GM12864 (cell line): ENCODE results near the gene GALNT5.

Experiments
- DNase-seq: peaks from one replicate; pipeline ENCODE4 v3.0.0-alpha.2; 2011; ENCODE audit warnings: low read depth
- H3K4me3 ChIP-seq: 2 replicates; pipeline ENCODE4 v1.5.1; 2011; ENCODE audit warnings: mild to moderate bottlenecking, low read depth, low read length, control low read depth
- TF ChIP-seq, protein P1 (sequence below): IDR thresholded peaks from 2 replicates; pipeline ENCODE4 v1.5.1; 2011; ENCODE audit warnings: low read depth, mild to moderate bottlenecking, moderate library complexity, low read length, control low read depth, inconsistent platforms; ENCODE audit errors: missing control alignments

Gene GALNT5

GRCh38 chr2:157321466-157321865 is 64.0 kb downstream of the GALNT5 start:
- TF ChIP-seq, protein P1, sequence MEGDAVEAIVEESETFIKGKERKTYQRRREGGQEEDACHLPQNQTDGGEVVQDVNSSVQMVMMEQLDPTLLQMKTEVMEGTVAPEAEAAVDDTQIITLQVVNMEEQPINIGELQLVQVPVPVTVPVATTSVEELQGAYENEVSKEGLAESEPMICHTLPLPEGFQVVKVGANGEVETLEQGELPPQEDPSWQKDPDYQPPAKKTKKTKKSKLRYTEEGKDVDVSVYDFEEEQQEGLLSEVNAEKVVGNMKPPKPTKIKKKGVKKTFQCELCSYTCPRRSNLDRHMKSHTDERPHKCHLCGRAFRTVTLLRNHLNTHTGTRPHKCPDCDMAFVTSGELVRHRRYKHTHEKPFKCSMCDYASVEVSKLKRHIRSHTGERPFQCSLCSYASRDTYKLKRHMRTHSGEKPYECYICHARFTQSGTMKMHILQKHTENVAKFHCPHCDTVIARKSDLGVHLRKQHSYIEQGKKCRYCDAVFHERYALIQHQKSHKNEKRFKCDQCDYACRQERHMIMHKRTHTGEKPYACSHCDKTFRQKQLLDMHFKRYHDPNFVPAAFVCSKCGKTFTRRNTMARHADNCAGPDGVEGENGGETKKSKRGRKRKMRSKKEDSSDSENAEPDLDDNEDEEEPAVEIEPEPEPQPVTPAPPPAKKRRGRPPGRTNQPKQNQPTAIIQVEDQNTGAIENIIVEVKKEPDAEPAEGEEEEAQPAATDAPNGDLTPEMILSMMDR: no peak
- no peak for DNase-seq
- no peak overlapping the region for H3K4me3 ChIP-seq

DNA sequence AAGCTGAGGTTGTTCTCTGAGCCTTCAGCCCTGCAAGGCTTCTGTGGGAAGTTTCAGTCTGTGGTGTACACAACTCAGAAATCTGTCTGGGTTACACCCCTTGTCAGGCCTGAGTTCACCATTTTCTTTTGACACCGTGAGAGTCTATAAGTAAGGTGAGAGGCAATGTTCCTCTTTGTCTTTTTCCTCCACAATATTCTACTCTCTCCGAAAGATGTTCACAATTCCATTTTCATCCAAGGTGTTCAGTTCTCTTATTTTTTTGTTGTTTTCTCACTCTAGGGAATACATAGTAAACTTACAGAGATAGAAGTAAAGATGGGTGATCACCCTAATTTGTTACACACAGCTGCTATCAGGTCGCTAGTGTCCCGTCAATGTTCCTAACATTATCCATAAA is 64.9 kb downstream of the GALNT5 start:
- TF ChIP-seq, protein P1: no peak
- no peak for DNase-seq
- H3K4me3 ChIP-seq: no peak overlapping the region

DNA sequence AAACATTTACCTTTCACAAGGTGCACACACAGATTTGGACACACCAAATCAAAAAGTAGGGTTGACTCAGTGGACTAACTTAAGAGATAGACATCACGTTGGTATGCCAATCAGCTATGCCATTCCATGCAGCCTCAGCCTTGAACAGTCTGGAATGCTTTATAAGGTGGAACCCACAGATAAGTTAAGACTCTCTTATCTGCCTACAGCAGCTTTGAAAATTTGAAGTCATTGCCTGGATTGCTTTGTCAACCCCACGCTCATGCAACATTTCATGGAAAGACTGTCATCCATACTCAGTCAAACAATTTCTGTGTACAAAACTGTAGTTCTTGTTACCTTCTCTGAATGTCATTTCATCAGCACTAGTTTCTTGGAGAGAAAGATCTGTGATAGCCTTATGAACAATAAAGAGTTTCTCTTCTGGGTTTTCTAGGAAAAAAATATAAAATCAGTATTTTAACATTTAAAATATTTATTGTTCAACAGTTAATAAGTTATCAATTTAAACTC is 66.9 kb downstream of the GALNT5 start:
- no peak for DNase-seq
- TF ChIP-seq, protein P1: no peak
- no peak overlapping the region for H3K4me3 ChIP-seq

- no peak for DNase-seq
- no peak within 1 kb of the TSS for H3K4me3 ChIP-seq
- TF ChIP-seq, protein P1: no peak
These were observed 68.3 kb downstream of the GALNT5 start, which contains the start of gene ERMN for GRCh38 chr2:157325786-157326185. Gene ERMN, minus strand, starts transcription at chr2:157325824. Its CDS starts 182 bp downstream, at chr2:157325642.

GRCh38 chr2:157326698-157327097 is 69.2 kb downstream of the GALNT5 start:
- H3K4me3 ChIP-seq: no peak overlapping the region
- TF ChIP-seq, protein P1: no peak
- DNase-seq: no peak

DNA sequence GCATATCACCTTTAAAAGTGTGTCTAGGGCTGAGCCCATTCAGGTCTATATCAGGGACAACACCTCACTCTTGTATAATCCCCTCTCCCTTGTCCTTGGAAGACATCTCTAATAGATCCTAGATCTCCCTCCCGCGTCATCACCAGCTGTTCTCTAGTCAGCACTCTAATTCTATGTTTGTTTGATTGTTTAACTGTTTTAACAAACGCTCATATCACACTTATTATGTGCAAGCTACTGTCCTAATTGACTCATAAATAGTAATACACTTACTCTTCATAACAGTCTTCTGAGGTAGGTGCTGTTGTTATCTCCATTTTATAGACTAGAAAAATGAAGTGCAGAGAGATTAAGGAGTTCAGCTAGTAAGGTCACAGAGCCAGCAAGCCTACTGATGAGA is 69.7 kb downstream of the GALNT5 start:
- TF ChIP-seq, protein P1: no peak
- H3K4me3 ChIP-seq: no peak overlapping the region
- DNase-seq: no peak
